K562 (cell line): ENCODE measurements around the gene TGOLN2. TPM values are rescaled to one million over a fixed set of nuclear protein-coding genes. Genes with fewer than 3 reads are reported as not detected.

Source experiments
- ATAC-seq: fragments of 200-7000 bp; cut with Tn5 transposase; 3 replicates; pipeline ENCODE4 v1.9.1; 2020; ENCODE audit warnings: moderate library complexity
- BruUV-seq: library from RNA; stranded (reverse); fragments of 400-500 nt; replicated peaks from 2 replicates; lab custom pipeline; 2021; lab: Mats Ljungman, UMichigan
- CTCF ChIA-PET: fragments of 300-600 bp; formaldehyde crosslinking; extraction: SDS; loops from one replicate; lab custom pipeline; 2021; ENCODE audit warnings: low intra/inter-chr PET ratio; lab: Yijun Ruan, JAX
- POLR2A ChIA-PET: fragments of 300-600, 350-650 bp; sonication (Branson Sonifier 250); formaldehyde crosslinking; extraction: SDS; loops from one replicate; lab custom pipeline; 2021; ENCODE audit warnings: antibody characterized with exemption, inconsistent platforms; lab: Yijun Ruan, JAX
- DNase-seq, 4 experiments: peaks; one replicate each; pipeline versions ENCODE4 v3.0.0 to v3.0.0-alpha.2; 2011 to 2018; ENCODE audit warnings: low spot score in 3 of 4, mixed read lengths in 3 of 4; ENCODE audit errors: extremely low read depth in 1 of 4
- FAIRE-seq: peaks from 2 replicates; lab custom pipeline; 2011; peaks lifted over from hg19 to GRCh38; lab: Jason Lieb, UNC
- H2AFZ ChIP-seq: 2 replicates; pipeline ENCODE4 v1.6.0; 2011; ENCODE audit warnings: low read depth, low read length, control low read depth, inconsistent platforms
- H3K27ac ChIP-seq: fragments of 200-600 bp; 3 replicates; pipeline ENCODE4 v1.8.0; 2011; ENCODE audit warnings: low read depth, mild to moderate bottlenecking, control low read depth, inconsistent platforms, low read length, moderate library complexity, mixed read lengths; ENCODE audit errors: extremely low read depth
- H3K27me3 ChIP-seq, 2 experiments: fragments of 300-600 bp in 1 of 2; 2 replicates in 1 of 2; 3 replicates in 1 of 2; pipeline versions ENCODE4 v1.6.0 to v1.8.0; 2011; ENCODE audit warnings: inconsistent platforms in 2 of 2, low read length in 2 of 2, mild to moderate bottlenecking in 1 of 2, mixed read lengths in 1 of 2, moderate library complexity in 1 of 2; ENCODE audit not compliant: control insufficient read depth in 2 of 2, insufficient read depth in 2 of 2
- H3K36me3 ChIP-seq: fragments of 300-600 bp; 3 replicates; pipeline ENCODE4 v1.8.0; 2011; ENCODE audit warnings: mild to moderate bottlenecking, low read length, inconsistent platforms; ENCODE audit not compliant: control insufficient read depth, insufficient read depth
- H3K4me1 ChIP-seq, 2 experiments: fragments of 200-600 bp in 1 of 2; replicated peaks in 1 of 2; 2 replicates in 1 of 2; 3 replicates in 1 of 2; pipeline versions ENCODE4 v1.5.1 to v1.8.0; 2011; ENCODE audit warnings: inconsistent platforms in 2 of 2, low read length in 2 of 2, mild to moderate bottlenecking in 1 of 2, mixed read lengths in 1 of 2, moderate library complexity in 1 of 2; ENCODE audit not compliant: control insufficient read depth in 2 of 2, insufficient read depth in 2 of 2
- H3K4me2 ChIP-seq: 2 replicates; pipeline ENCODE4 v1.6.1; 2011; ENCODE audit warnings: low read length, control low read depth, inconsistent platforms, mixed read lengths; ENCODE audit not compliant: insufficient read depth
- H3K4me3 ChIP-seq: fragments of 200-600 bp; sonication (generic), shearing (Covaris generic); 2 replicates; pipeline ENCODE4 v1.5.1; 2016; ENCODE audit warnings: control low read depth, inconsistent platforms
- H3K79me2 ChIP-seq: fragments of 200-600 bp; 3 replicates; pipeline ENCODE4 v1.8.0; 2011; ENCODE audit warnings: low read length, inconsistent platforms; ENCODE audit not compliant: control insufficient read depth, insufficient read depth
- H3K9ac ChIP-seq, 2 experiments: 2 replicates each; pipeline versions ENCODE4 v1.6.0 to v1.6.1; 2011; ENCODE audit warnings: low read depth in 2 of 2, low read length in 2 of 2, control low read depth in 1 of 2, inconsistent platforms in 1 of 2, mild to moderate bottlenecking in 1 of 2, mixed read lengths in 1 of 2; ENCODE audit not compliant: insufficient read depth in 1 of 2
- H3K9me1 ChIP-seq: one replicate; pipeline ENCODE4 v1.6.0; 2011; ENCODE audit warnings: inconsistent platforms, mild to moderate bottlenecking, low read length, moderate library complexity; ENCODE audit not compliant: control insufficient read depth, insufficient read depth
- H3K9me3 ChIP-seq: replicated peaks from 2 replicates; pipeline ENCODE4 v1.5.1; 2011; ENCODE audit warnings: low read depth, low read length, inconsistent platforms; ENCODE audit not compliant: control insufficient read depth, insufficient read depth
- H4K20me1 ChIP-seq: replicated peaks from 2 replicates; pipeline ENCODE4 v1.6.1; 2011; ENCODE audit warnings: low read length, inconsistent platforms, mixed read lengths; ENCODE audit not compliant: control insufficient read depth, insufficient read depth
- CBX3 ChIP-seq, 2 experiments: IDR thresholded peaks; 1 replicate in 1 of 2; 2 replicates in 1 of 2; pipeline ENCODE4 v1.6.1; 2012; ENCODE audit warnings: inconsistent platforms in 2 of 2, low read length in 2 of 2, borderline replicate concordance in 1 of 2, control low read depth in 1 of 2
- CCAR2 ChIP-seq: fragments of 200-400 bp; formaldehyde crosslinking; IDR thresholded peaks from 2 replicates; pipeline ENCODE4 v1.6.1; 2017; ENCODE audit warnings: mild to moderate bottlenecking, low read depth, low read length
- DNMT1 ChIP-seq: fragments of 450-650 bp; IDR thresholded peaks from 2 replicates; pipeline ENCODE4 v1.6.1; 2016; ENCODE audit warnings: antibody characterized with exemption, mild to moderate bottlenecking
- E2F8 ChIP-seq: fragments of 450-650 bp; IDR thresholded peaks from 2 replicates; pipeline ENCODE4 v1.7.1; 2018; ENCODE audit warnings: mild to moderate bottlenecking, low read depth; ENCODE audit not compliant: partially characterized antibody
- ETS1 ChIP-seq: conservative IDR thresholded peaks from 2 replicates; pipeline ENCODE4 v1.6.1; 2011; ENCODE audit warnings: low read depth, mild to moderate bottlenecking, low read length; ENCODE audit not compliant: control insufficient read depth
- GATAD2B ChIP-seq: fragments of 450-650 bp; IDR thresholded peaks from 2 replicates; pipeline ENCODE4 v1.6.1; 2017; ENCODE audit warnings: mild to moderate bottlenecking, borderline replicate concordance
- KAT2B ChIP-seq: IDR thresholded peaks from one replicate; pipeline ENCODE4 v1.6.1; 2012; ENCODE audit warnings: low read depth, mild to moderate bottlenecking, control low read depth, inconsistent platforms, low read length, moderate library complexity
- RBM39 ChIP-seq: fragments of 200-400 bp; formaldehyde crosslinking; optimal IDR thresholded peaks from 2 replicates; pipeline ENCODE3; 2018; ENCODE audit warnings: low read depth, low read length
- ZFP36 ChIP-seq: fragments of 150-350 bp; IDR thresholded peaks from 2 replicates; pipeline ENCODE4 v1.6.1; 2018; ENCODE audit warnings: low read length, low read depth; ENCODE audit not compliant: partially characterized antibody
- ZNF197 ChIP-seq: fragments of 200-800 bp; sonication (Bioruptor generic); IDR thresholded peaks from 2 replicates; pipeline ENCODE4 v1.6.1; 2016; ENCODE audit warnings: low read depth, missing genetic modification characterization, missing compliant biosample characterization
- ZNF23 ChIP-seq: fragments of 250-450 bp; sonication (Bioruptor Pico); IDR thresholded peaks from 2 replicates; pipeline ENCODE4 v1.4.0; 2020; ENCODE audit warnings: mild to moderate bottlenecking
- ZNF507 ChIP-seq: conservative IDR thresholded peaks from 2 replicates; pipeline ENCODE4 v1.6.1; 2017; ENCODE audit warnings: missing genetic modification characterization, missing compliant biosample characterization
- WGBS: fragments of 100-300 bp; shearing (Covaris generic); methylation state at CpG from one replicate; pipeline ENCODE4 v1.1.6; 2016; ENCODE audit warnings: low coverage, mixed read lengths; ENCODE audit not compliant: insufficient coverage; ENCODE audit errors: missing lambda C conversion rate; 5-methylcytosine and 5-hydroxymethylcytosine counted together
- in situ Hi-C: fragments of 300-500 bp; cut with MboI; formaldehyde crosslinking; loops from 4 replicates; pipeline ENCODE4 v1.15.0; 2018; ENCODE audit warnings: inconsistent platforms, mixed read lengths
- intact Hi-C: fragments of 100-400 bp; cut with micrococcal nuclease; formaldehyde crosslinking; loops from 2 replicates; pipeline ENCODE4 v1.14.2; 2022
- polyA plus RNA-seq, 8 experiments: library from polyadenylated mRNA; depleted of rRNA in 4 of 8; stranded (reverse) in 5 of 8; unstranded in 3 of 8; fragments of >200 nt; fragmentation: Nextera tagmentation in 2 of 8; fragmentation: Illumina TruSeq in 1 of 8; extraction: Ambion mirVana in 2 of 8; extraction: Trizol in 1 of 8; gene quantifications; 2 replicates each; pipeline versions ENCODE4 v1.2.1 to v1.2.3, GENCODE V29; 2011 to 2014; ENCODE audit warnings: inconsistent platforms in 1 of 8, missing spikeins in 1 of 8
- total RNA-seq, 7 experiments: library from RNA; depleted of rRNA in 6 of 7; stranded (reverse); fragments of >200 nt in 6 of 7; fragmentation: Illumina TruSeq in 2 of 7; extraction: Trizol in 2 of 7; gene quantifications; 2 replicates each; pipeline versions ENCODE4 v1.2.1 to v1.2.3, GENCODE V29; 2011 to 2021; ENCODE audit warnings: low replicate concordance in 1 of 7

TGOLN2 gene
- total and polyA plus RNA-seq, 9 of the 15 experiments (the other 6 are each of a cell fraction or from before 2014, with no cell fraction given), result 13.0 to 66.5 (median 35.9) TPM

DNA sequence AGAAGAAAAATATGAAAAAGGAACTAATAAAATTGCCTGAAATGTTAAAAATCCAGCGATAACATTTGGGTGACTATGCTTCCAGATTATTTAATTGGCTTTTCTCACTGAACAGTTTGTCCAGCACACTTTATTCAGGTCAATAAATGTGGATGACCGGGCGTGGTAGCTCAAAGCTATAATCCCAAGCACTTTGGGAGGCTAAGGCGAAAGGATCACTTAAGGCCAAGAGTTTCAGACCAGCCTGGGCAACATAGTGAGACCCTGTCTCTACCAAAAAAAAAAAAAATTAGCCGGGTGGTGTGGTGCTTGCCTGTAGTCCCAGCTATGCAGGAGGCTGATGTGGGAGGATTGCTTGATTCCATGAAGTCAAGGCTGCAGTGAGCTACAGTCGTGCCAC lies 55.4 kb downstream of the TGOLN2 start:
- CTCF ChIA-PET, result no interaction called here
- POLR2A ChIA-PET, result interaction anchor here (0.6 to 1.1 kb wide), 3 partner anchors 15 to 111 kb away, joined by 3 to 4 read pairs (median 3); no protein-coding TSS in a partner anchor

More for the DNA sequence above, 55.4 kb downstream of the TGOLN2 start:
- no peak overlapping the region for H3K4me2 ChIP-seq
- peaks cover 56 to 81% of the 10 kb centered on the region in 2 experiments for H3K27me3 ChIP-seq
- no peaks in the 10 kb centered on the region for H3K4me1 ChIP-seq
- H3K27ac ChIP-seq, result no peak overlapping the region
- 0 out of 2 replicates have a peak, but pooled peaks cover 16% of the 10 kb centered on the region for H4K20me1 ChIP-seq
- H3K79me2 ChIP-seq, result no peaks in the 10 kb centered on the region
- H2AFZ ChIP-seq, result no peak overlapping the region
- H3K9me3 ChIP-seq, result no peaks in the 10 kb centered on the region
- 0% methylated on average over 6 of the region's 6 CpGs for WGBS
- H3K4me3 ChIP-seq, result no peak overlapping the region
- no peak for ATAC-seq
- no peaks in the 10 kb centered on the region for H3K36me3 ChIP-seq
- H3K9me1 ChIP-seq, result no peaks in the 10 kb centered on the region
- intact Hi-C loops, result no loop called here
- no peak overlapping the region for H3K9ac ChIP-seq
- no peak for DNase-seq
- BruUV-seq, result no TSS peak
- in situ Hi-C loops, result no loop called here
- FAIRE-seq, result no peak
- TF ChIP-seq GATAD2B (no peak), ETS1 (no peak), ZNF197 (CRISPR knock-in tag) (no peak), RBM39 (no peak), CBX3 (IDR thresholded peaks at IDR 0.05; ENCODE audit: borderline replicate concordance in 1 of 2, low read length in 2 of 2) (no peak), DNMT1 (no peak), ZFP36 (no peak), ZNF507 (no peak), ZNF23 (no peak), KAT2B (no peak), E2F8 (no peak), CCAR2 (no peak)
